Measurements from ENCODE around the gene FAM174C.
A peak's percentile ranks its signal among the peaks of the same experiment; 100 is the strongest.
"Not testable (repeated sequence)": the region's sequence is repeated elsewhere in the genome, so short reads cannot be mapped to it uniquely, and the experiment has no call there.

FAM174C gene

GRCh38 chr19:1288833-1289685, 13.7 kb downstream of the FAM174C start:
- no peak for DNase-seq

- DNase-seq = no peak
These were observed 14.3 kb downstream of the FAM174C start for GRCh38 chr19:1289686-1290025.

- no peak for DNase-seq
These were observed 14.9 kb downstream of the FAM174C start for GRCh38 chr19:1290196-1290702.

GRCh38 chr19:1290703-1291651, 15.6 kb downstream of the FAM174C start:
- DNase-seq = no peak

GRCh38 chr19:1291761-1292418, 16.6 kb downstream of the FAM174C start:
- DNase-seq = no peak

- DNase-seq = no peak
These were observed 17.3 kb downstream of the FAM174C start for GRCh38 chr19:1292419-1293151.

- DNase-seq = no peak
These were observed 18.7 kb downstream of the FAM174C start for GRCh38 chr19:1293782-1294604.

GRCh38 chr19:1294688-1295087, 19.4 kb downstream of the FAM174C start:
- no peak for DNase-seq

- peak; percentile 43 to 55 for DNase-seq
These were observed 20.1 kb downstream of the FAM174C start for GRCh38 chr19:1295169-1296012.

GRCh38 chr19:1296078-1296477, 20.7 kb downstream of the FAM174C start:
- no peak for DNase-seq

GRCh38 chr19:1296575-1297271, 21.4 kb downstream of the FAM174C start:
- DNase-seq = no peak

GRCh38 chr19:1298235-1298634, 22.9 kb downstream of the FAM174C start:
- no peak for DNase-seq

GRCh38 chr19:1299801-1300200, 24.5 kb downstream of the FAM174C start:
- no peak for DNase-seq

- DNase-seq = no peak
These were observed 25.6 kb downstream of the FAM174C start for GRCh38 chr19:1300744-1301490.

GRCh38 chr19:1302533-1303239, 27.4 kb downstream of the FAM174C start:
- no peak for DNase-seq

GRCh38 chr19:1304197-1304924, 29.0 kb downstream of the FAM174C start:
- no peak for DNase-seq

- DNase-seq = not testable (repeated sequence)
These were observed 30.0 kb downstream of the FAM174C start for GRCh38 chr19:1305354-1305753.

GRCh38 chr19:1307320-1307719, 32.0 kb downstream of the FAM174C start:
- no peak for DNase-seq
